Astrocyte of the hippocampus (primary cell): Measurements from ENCODE around the gene POU2F2.

Experiments used
- DNase-seq: peaks from one replicate; pipeline ENCODE4 v3.0.0; 2011; ENCODE audit warnings: low read depth, low spot score

Gene POU2F2

DNA sequence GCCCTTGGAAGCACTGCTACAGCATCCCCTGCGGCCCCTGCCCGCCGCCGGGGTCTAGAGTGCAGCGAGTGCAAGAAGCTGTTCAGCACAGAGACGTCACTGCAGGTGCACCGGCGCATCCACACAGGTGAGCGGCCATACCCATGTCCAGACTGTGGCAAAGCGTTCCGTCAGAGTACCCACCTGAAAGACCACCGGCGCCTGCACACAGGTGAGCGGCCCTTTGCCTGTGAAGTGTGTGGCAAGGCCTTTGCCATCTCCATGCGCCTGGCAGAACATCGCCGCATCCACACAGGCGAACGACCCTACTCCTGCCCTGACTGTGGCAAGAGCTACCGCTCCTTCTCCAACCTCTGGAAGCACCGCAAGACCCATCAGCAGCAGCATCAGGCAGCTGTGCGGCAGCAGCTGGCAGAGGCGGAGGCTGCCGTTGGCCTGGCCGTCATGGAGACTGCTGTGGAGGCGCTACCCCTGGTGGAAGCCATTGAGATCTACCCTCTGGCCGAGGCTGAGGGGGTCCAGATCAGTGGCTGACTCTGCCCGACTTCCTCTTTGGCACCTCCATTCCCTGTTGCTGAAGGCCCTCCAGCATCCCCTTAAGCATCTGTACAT, 51.4 kb downstream of the POU2F2 start:
- DNase-seq = no peak

DNA sequence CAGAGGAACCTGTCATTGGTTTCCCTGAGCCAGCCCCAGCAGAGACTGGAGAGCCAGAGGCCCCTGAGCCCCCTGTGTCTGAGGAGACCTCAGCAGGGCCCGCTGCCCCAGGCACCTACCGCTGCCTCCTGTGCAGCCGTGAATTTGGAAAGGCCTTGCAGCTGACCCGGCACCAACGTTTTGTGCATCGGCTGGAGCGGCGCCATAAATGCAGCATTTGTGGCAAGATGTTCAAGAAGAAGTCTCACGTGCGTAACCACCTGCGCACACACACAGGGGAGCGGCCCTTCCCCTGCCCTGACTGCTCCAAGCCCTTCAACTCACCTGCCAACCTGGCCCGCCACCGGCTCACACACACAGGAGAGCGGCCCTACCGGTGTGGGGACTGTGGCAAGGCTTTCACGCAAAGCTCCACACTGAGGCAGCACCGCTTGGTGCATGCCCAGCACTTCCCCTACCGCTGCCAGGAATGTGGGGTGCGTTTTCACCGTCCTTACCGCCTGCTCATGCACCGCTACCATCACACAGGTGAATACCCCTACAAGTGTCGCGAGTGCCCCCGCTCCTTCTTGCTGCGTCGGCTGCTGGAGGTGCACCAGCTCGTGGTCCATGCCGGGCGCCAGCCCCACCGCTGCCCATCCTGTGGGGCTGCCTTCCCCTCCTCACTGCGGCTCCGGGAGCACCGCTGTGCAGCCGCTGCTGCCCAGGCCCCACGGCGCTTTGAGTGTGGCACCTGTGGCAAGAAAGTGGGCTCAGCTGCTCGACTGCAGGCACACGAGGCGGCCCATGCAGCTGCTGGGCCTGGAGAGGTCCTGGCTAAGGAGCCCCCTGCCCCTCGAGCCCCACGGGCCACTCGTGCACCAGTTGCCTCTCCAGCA, 52.1 kb downstream of the POU2F2 start:
- no peak for DNase-seq

DNA sequence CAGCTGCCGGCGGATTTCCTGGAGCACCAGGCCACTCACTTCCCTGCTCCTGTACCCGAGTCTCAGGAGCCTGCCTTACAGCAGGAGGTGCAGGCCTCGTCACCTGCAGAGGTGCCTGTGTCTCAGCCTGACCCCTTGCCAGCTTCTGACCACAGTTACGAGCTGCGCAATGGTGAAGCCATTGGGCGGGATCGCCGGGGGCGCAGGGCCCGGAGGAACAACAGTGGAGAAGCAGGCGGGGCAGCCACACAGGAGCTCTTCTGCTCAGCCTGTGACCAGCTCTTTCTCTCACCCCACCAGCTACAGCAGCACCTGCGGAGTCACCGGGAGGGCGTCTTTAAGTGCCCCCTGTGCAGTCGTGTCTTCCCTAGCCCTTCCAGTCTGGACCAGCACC, 53.0 kb downstream of the POU2F2 start:
- DNase-seq = no peak

DNA sequence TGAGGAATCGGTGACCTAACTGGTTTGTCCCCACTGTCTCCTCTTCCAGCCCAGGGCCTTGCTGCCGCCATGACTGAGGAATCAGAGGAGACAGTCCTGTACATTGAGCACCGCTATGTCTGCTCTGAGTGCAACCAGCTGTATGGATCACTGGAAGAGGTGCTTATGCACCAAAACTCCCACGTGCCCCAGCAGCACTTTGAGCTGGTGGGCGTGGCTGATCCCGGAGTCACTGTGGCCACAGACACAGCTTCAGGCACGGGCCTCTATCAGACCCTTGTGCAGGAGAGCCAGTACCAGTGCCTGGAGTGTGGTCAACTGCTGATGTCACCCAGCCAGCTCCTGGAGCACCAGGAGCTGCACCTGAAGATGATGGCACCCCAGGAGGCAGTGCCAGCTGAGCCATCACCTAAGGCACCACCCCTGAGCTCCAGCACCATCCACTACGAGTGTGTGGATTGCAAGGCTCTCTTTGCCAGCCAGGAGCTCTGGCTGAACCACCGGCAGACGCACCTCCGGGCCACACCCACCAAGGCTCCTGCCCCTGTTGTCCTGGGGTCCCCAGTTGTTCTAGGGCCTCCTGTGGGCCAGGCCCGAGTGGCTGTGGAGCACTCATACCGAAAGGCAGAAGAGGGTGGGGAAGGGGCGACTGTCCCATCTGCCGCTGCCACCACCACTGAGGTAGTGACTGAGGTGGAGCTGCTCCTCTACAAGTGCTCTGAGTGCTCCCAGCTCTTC, 53.5 kb downstream of the POU2F2 start:
- DNase-seq = no peak

DNA sequence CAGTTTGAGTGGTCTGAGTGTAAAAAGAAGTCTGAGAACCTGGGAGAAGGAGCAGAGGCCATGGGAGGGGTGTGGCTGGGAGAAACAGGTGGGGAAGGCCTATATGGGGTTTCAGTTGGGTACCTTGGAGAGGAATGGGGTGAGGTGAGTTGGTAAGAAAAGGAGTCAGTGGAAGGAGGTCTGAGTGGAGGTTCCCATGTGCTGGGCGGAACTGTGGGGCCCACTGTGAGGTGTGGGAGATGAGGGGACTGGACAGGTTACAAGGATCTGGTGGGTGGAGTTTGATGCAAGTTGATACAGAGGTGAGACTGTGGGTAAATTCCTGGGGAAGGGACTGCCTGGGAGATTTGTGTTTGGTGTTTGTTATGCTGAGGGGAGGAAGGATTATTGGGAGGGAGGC, 54.2 kb downstream of the POU2F2 start:
- DNase-seq = no peak

DNA sequence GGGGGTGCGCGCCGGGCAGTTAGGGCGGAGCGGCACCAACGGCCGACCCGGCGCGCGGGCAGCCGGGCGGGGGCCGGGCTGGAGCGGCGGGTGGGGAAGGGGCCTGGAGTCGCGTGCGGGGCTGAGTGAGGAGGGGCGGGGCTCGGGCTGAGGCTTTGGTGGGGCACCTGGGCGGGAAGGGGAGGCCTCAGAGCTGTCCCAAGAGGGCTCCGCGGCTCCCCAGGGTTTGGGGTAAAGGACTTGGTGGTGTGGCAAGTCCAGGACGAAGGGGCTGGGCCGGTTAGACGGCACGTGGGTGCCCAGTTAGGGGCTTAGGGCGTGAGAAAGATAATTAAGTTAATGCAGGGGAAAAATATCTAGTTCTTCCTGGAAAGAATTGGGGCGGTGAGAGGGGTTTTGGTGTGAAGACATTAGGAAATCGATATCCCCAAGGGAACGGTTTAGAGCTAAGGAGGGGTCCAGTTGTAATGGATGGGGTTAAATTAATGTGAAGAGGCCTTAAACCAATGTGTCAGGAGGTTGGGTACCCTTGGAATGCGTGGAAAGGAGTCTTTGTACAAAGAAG, 55.8 kb downstream of the POU2F2 start:
- DNase-seq = no peak

DNA sequence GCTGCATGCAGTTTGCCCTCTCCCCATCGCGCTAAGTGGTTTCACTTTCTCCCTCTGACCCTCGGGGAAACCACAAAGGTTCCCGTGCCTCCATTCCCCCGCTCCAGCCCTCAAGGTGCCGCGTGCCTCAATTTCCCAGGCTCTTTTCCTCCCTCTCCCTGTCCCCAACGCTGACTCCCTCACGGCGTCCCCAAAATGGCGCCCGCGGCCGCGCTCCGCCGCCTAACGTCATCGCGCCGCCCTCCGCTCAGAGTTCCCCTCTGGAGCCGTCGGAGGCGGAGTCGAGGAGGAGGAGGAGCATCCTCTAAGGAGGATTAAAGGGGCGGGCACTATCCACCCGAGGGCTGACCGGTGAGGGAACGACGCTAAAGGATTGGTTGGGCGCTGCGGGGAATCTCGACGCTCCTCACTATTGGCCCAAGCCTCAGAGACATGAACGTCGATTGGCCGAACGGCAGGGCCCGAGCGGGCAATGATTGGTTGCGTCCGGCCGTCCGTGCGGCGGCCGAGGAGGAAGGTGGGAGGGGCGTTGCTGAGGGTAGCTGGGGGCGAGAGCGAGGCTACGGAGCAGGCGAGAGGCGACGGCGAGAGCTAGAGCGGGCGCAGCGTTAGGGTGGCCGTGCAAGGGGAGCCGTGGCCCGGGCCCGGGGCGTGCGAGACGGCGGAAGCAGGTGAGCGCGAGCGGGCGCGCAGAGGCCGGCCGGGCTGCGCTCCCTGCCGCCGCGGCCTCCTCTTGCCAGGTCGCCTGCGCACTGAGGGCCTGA, 56.4 kb downstream of the POU2F2 start, which contains the start of gene ZNF574:
ZNF574 (plus strand) TSS at position 551 of the 764 bp plus-strand sequence. CDS start 2,441 bp downstream, outside the sequence.
- DNase-seq = peak; percentile 100

DNA sequence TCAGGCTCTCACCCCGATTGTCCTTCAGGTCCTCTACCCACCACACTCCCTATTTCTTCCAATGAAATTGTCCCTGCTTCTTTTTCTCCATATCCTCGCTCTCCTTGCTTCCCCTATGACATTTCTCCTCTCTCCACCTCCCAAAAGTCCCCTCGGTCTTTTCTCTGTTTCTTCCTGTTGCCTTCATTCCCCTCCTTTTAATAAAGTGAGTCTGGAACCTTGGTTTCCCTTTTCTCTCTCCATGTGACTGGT, 57.0 kb downstream of the POU2F2 start:
- DNase-seq = peak; percentile 34

DNA sequence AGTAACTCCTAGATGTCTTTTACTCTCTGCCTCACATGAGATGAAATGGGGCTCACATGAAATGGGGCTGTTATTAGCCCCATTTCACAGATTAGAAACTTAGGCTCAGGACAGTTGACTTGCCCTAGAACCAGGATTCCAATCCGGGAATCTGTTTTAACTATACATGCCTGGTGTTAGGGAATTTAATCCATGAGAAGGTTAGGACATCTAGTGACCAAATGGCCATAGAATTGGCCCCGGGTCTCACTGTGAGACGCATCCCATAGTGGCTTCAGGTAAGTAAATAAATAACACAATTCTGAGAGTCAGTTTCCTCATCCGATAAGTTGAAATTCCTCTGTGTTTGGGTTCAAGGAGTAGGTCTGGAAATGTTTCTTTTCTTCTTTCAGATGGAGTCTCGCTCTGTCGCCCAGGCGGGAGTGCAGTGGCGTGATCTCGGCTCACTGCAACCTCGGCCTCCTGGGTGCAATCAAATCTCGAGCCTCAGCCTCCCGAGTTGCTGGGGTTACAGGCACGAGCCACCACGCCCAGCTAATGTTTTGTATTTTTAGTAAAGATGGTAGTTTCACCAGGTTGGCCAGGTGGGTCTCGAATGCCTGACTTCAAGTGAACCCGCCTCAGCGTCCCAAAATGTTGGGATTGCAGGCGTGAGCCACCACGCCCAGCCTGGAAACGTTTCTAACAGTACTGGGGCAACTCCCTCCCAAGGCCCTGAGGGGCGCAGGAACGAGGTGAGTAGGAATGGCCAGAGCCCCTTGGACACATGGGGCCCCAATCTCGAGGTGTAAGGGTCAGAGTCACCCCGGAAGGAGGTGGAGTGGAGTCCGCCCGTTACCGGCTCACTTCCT, 57.5 kb downstream of the POU2F2 start:
- no peak for DNase-seq

DNA sequence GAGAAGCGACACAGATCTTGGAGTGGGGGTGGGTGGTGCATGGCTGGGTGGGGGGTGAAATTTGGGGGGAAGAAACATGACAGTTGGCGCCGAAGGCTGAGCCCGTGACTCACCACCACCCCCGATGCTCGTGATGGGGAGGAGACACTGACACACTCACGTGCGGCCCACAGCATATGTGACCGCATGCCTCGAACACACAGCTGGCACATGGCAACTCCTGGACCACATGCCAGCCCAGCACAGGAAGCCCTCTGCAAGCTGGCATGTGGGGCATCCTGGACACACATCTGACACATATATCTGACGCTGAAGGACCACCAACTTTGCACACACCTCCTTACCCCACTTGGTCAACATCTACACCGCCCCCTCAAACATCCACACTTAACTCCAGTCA, 61.0 kb downstream of the POU2F2 start:
- no peak for DNase-seq

DNA sequence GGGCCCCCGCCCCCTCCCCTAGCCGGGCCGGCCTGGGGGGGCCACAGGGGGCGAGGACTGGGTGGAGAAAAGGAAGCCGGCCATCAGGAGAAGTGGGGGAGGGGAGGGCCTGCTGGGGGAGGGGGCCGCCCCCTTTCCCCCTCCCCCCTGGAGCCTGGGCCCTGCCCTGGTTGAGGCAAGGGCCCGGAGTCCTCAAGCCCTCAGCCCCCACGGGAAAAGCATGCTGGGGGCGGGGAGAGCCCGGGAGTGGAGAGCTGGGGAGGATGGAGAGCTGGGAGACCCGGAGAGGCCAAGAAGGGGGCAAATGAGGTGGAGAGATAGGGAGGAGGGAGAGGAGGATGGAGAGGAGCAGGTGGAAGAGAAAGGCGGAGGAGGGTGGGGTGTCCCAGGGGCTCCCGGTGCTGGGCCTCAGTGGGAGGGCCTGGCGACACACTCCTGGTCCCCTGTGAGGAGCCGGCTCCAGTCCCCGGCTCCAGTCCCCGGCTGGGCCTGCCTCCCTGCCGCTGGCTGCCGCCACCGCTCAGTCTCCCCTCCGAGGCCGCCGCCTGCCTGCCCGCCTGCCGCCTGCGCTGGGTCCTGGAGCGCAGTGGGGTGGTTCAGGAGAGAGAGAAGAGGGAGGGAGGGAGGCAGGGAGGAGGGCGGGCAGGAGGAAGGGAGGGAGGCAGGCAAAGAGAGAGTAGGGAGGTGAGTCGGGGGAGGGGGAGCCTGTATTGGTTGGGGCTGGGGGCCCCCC, 62.5 kb downstream of the POU2F2 start, which contains the start of gene GRIK5:
GRIK5 (minus strand) TSS at position 588 of the 733 bp plus-strand sequence. CDS start 4,436 bp downstream, outside the sequence.
- DNase-seq = peak; percentile 71

DNA sequence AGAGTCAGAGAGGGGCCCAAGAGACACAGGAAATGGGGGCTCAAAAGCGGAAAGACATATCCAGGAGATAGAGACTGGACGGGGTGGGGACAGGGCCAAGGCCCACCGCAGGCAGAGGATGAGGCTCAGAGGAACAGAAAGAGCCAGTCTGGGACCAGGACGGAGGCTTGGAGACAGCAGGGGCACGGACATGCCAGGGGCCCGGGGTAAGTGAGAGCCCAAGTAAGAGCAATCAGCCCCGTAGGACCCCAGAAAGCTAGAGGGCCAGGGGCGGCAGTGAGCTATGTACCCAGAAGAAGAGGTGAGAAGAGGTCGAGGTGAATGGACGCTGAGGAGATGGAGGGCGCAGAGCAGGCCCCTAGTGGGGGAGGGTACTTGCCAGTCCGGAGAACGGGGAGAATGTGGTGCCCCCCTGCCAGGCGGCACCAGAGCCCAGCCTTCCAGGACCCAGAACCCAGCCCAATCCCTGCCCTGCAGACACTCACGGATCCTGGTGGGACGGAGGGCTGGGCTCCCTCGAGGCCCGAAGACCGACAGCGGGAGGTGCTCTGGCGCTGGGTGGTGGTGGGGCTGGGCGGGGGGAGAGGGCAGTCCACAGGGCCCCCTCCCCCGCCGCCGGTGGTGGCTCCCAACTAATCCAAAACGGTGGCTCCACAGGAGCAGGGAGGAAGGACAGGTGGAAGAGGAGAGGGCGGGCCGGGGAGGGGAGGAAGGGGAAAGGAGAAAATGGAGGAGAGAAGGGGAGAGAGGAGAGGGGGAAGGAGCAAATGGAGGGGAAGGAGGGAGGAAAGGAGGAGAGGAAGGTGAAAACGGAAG, 63.3 kb downstream of the POU2F2 start:
- DNase-seq = no peak

DNA sequence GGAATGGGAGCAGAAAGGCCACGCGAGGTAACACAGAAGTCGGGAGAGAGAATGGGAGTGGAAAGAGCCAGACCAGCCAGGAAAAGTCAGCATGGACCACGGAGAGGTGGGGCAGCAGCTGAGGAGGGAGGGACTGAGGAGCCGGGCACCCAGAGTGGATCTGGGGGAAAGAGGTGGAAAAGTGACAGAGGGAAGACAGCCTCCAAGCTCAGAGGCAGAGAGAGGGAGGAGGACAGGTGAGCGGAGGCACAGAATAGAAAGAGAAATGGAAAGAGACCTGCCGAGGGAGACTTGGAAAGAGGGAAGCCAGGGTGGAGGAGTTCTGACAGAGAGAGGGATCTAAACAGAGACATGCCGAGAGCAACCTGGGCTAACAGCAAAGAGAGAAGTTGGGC, 63.9 kb downstream of the POU2F2 start:
- no peak for DNase-seq

DNA sequence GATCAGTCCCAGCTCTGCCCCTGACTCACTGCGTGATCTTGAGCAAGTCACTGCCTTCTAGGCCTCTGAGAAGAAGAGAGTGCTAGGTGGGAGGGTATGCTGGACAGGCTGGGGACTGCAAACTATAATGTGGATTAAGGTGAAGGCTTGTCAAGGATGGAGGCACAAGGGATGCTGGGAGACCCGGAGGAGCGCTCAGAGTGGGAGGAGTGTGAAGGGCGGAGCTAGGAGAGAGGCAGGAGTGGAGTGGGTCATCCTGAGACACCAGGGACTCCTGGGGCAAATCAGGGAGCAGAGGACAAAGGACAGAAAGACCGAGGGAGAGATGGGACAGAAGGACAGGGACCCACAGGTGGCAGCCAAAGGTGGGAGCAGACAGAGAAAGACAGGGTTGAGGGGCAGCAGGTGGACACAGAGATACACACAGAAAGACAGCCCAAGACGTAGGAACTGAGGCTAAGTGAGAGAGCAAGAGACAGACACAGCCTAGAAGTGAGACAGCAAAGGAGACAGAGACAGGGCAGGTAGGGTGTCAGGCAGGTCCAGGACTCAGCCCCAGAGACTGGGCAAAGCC, 64.8 kb downstream of the POU2F2 start:
- no peak for DNase-seq

DNA sequence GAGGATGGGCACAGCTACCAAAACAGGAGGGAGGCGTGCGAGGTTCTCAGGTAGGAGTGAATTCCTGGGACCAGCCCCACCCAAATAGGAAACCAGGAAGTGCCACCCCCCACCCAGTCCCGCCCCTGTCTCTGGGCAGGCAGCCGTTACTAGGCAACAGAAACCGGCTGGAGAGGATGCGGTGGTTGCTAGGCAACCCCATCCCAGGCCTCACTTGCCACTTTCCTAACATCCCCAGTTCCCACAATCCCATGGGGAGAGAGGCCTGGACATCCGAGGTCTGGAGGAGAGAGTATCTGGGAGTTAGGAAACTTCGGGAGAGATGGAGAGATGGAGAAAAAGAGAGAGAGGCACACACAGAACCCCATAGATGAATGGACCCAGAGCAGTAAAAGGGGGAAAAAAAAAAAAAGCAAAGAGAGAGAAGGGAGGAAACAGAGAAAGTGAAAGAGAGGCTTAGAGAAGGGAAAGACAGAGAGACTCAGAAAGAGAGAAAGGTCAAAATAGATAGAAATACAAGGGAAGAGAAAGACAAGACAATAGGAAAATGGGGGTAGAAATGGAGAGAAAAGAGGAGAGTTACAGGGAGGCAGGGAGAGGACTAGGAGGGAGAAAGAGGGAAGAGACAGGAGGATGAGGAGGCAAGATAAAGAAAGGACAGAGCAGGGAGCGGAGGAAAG, 66.0 kb downstream of the POU2F2 start:
- peak; percentile 80 for DNase-seq

DNA sequence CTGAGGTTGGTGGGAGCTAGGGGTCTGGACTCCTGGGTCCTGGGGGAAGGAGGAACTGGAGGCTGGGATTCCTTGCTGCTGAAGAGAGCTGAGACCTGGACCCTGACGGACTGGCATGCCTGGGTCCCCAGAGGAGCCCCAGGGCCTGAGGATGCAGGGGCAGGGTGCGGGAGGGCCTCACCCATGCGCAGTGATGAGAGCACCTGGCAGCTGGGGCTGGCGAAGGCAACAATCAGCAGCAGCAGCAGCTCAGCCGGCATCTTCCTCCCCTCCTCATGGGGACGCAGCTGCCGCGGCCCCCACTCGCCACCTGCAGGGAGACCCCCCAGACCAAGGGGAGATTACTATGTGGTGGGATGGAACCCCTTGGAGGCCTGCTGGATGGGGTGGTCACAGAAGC, 66.7 kb downstream of the POU2F2 start:
- DNase-seq = no peak

DNA sequence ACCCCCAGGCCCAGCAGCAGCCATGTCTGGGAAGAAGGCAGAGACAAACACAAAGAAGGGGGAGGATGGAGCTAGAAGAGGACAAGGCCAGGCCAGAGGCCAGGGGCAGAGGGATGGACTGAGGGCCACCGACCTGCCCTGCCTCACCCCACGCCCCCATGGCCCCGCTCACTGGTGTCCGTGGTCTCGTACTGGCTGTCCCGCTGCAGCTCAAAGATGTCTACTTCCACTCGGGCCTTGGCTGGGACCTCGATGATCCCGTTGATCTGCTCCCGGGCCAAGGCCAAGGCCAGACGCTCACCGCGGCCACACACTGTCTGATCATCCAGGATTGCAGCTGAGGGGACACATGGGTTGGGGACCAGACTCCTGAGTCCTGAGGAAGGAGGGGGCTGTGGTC, 67.2 kb downstream of the POU2F2 start:
- DNase-seq = no peak

DNA sequence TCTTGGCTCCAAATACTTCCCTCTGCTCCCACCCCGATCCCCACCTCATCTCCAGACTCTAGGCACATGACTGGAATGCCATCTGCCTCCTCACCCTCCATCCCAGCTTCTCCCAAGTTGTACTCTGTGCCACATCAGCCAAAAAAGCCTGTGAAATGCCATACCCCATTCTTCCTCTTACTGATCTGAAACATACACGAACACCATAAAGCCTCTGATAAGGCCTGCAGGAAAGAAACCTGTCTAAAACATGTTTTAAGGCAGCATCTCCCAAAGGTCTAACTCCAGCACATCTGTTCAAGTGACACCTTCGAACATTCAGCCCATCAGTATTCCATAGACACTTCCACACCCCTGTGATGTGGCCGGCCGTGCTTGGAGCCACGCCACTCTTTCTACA, 67.8 kb downstream of the POU2F2 start:
- DNase-seq = no peak
